Measurements from ENCODE around the gene ZNF3.

ZNF3 gene

DNA sequence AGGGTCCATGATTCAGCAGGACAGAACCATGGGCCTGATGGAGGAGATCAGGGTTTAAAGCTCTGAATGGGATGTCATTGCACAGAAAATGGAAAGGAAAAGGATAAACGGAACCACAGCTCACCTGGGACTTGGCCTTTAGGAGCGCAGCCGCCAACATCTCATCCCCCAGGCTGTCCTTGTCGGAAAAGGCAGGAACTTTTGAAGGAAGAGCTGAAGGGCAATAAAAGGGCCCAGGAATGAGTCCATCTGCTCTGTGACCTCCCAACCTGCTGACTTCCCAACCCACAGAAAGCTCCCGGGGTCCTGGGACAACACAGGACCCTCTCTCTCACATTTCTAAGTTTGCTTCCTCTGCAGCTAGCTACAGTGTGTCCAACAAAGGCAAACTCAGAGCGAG lies 6.1 kb downstream of the ZNF3 start:
- TF ChIP-seq, protein P1, sequence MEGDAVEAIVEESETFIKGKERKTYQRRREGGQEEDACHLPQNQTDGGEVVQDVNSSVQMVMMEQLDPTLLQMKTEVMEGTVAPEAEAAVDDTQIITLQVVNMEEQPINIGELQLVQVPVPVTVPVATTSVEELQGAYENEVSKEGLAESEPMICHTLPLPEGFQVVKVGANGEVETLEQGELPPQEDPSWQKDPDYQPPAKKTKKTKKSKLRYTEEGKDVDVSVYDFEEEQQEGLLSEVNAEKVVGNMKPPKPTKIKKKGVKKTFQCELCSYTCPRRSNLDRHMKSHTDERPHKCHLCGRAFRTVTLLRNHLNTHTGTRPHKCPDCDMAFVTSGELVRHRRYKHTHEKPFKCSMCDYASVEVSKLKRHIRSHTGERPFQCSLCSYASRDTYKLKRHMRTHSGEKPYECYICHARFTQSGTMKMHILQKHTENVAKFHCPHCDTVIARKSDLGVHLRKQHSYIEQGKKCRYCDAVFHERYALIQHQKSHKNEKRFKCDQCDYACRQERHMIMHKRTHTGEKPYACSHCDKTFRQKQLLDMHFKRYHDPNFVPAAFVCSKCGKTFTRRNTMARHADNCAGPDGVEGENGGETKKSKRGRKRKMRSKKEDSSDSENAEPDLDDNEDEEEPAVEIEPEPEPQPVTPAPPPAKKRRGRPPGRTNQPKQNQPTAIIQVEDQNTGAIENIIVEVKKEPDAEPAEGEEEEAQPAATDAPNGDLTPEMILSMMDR (conservative IDR thresholded peaks at IDR 0.05; ENCODE audit: low read depth, low read length): no peak
- no peak overlapping the region for H3K4me3 ChIP-seq (ENCODE audit: low read depth, low read length)
- no peak for DNase-seq (ENCODE audit: low read depth)

DNA sequence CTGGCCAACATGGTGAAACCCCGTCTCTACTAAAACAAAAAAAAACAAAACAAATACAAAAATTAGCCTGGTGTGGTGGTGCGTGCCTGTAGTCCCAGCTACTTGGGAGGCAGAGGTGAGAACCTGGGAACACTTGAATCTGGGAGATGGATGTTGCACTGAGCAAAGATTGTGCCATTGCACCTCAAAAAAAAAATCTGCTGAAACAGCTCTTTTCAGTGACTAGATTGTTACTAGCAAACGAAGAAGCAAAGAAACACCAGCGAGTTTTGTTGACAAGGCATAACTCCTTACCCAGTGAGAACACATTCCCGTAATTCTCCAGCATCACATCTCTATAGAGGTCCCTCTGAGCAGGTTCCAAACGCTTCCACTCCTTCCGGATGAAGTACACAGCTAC lies 6.7 kb downstream of the ZNF3 start:
- no peak overlapping the region for H3K4me3 ChIP-seq (ENCODE audit: low read depth, low read length)
- TF ChIP-seq, protein P1 (conservative IDR thresholded peaks at IDR 0.05; ENCODE audit: low read depth, low read length): no peak
- no peak for DNase-seq (ENCODE audit: low read depth)

DNA sequence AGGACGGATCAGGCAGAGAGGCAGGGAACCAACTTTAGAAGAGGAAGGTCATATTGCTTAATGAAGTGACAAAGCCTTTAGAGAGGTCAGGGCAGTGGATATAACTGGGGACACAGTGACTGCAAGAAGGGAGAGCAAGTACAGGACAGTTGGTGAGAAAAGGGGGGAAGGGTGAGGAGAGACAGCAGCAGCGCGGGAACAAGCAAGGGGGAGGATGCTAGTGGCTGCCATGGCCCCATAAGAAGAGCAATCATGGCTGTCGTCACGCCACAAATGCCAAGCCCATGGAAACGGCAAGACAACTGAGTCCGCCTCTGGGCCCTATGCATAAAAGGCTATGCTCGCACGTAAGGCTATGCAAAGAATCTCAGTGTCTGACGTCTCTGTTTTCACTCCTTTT lies 9.1 kb downstream of the ZNF3 start:
- TF ChIP-seq, protein P1 (conservative IDR thresholded peaks at IDR 0.05; ENCODE audit: low read depth, low read length): no peak
- DNase-seq (ENCODE audit: low read depth): no peak
- no peak overlapping the region for H3K4me3 ChIP-seq (ENCODE audit: low read depth, low read length)

DNA sequence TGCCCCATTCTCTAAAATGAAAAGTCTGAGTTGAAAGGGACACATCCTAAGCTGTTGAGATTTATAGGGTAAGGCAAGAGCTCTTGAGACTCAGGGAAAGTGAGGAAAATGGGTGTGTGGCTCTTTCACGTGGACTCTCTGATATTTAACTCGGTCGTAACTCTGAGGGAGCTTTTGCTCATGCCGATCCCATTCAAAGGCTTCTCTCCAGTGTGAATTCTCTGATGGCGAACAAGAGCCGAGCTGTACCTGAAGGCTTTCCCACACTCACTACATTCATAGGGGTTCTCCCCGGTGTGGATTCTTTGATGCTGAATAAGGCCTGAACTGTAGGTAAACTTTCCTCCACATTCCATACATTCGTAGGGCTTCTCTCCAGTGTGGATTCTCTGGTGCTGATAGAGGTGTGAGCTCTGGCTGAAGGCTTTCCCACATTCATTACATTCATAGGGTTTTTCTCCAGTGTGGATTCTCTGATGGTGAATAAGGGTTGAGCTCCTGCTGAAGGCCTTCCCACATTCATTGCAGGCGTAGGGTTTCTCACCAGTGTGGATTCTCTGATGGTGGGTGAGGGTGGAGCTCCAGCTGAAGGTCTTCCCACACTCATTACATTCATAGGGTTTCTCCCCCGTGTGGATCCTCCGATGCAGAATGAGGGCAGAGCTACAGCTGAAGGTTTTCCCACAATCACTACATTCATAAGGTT lies 10.4 kb downstream of the ZNF3 start:
- TF ChIP-seq, protein P1 (conservative IDR thresholded peaks at IDR 0.05; ENCODE audit: low read depth, low read length): no peak
- no peak for DNase-seq (ENCODE audit: low read depth)
- H3K4me3 ChIP-seq (ENCODE audit: low read depth, low read length): no peak overlapping the region

DNA sequence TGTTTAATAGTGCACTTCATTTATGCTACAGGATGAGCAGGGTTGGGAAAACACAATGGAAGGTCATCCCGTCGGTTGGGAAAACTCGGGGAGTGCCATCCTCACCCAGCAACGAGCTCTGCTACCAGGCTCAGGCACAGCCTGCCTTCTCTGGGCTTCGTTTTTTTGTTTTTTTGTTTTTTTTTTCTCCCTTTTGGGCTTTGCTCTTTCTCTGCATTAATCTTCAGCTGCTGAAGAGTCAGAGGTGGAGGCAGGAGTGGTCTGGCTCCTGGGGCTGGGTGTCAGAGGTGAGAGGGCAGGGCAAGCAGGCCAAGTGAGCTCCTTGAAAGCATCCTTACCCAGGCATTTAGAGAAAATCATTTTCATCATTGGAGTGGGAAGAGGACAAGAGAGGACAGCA lies 11.5 kb downstream of the ZNF3 start:
- H3K4me3 ChIP-seq (ENCODE audit: low read depth, low read length): no peak overlapping the region
- TF ChIP-seq, protein P1 (conservative IDR thresholded peaks at IDR 0.05; ENCODE audit: low read depth, low read length): no peak
- no peak for DNase-seq (ENCODE audit: low read depth)

DNA sequence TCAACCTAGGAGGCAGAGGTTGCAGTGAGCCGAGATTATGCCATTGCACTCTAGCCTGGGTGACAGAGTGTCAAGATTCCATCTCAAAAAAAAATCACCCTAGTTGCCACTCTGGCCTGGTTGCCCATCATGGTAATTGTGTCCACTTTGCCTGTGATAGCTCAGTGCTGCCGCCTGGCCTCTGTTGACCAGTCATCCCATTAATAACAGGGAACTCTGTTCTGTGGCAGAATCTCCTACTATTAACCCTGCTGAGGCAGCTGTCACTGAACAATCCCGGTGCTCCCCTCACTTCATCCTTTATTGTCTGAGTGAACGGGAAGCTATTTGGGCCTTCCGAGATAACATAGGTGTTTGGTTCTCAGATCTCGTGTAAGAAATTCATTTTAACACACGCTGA lies 14.6 kb downstream of the ZNF3 start:
- DNase-seq (ENCODE audit: low read depth): no peak
- TF ChIP-seq, protein P1 (conservative IDR thresholded peaks at IDR 0.05; ENCODE audit: low read depth, low read length): no peak
- no peak overlapping the region for H3K4me3 ChIP-seq (ENCODE audit: low read depth, low read length)
